ENCODE results near the gene COG5. TPM values are rescaled to one million over a fixed set of nuclear protein-coding genes. Genes with fewer than 3 reads are reported as not detected.
A peak's percentile ranks its signal among the peaks of the same experiment; 100 is the strongest.

COG5 gene
- total and polyA plus RNA-seq, 2 of the 8 experiments (the other 6 are each of a cell fraction or from before 2014, with no cell fraction given), result 10.5 to 28.1 TPM

DNA sequence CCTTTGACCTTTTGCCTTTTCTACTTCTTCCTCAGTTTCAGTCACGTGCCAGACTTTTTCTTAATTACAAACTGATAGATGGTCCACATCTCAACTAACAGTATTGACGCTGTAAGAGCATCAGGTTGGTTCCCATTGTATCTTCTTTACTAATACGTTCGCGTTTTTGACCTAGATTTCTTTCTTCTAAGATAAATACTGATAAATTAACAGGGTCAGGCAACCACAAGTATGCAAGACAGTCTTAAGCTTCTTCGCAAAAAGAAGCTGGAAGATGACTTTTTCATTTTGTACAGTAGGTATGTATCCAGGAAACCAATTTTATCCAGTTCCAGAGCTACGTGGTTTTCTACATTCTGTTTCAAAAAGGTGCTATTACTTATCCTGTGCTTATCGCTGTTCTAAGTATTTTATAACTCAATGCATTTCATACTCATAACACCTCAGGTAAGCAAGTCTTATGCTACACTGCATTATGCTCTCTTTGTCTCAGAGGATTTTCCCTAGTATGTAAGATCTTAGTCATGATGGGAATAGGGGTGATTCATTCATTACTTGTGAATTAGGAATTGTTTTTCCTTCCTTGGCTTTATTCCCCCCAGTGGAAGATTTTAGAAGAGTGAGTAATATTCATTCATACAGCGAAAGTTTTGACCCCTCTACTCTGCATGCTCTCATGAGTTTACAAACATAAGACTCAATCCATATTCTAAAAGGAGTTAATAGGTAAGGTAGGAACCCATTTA lies 1.0 kb upstream of the COG5 start:
- no peak overlapping the region for H4K8ac ChIP-seq (ENCODE audit: extremely low read depth, insufficient read depth, low read length)
- H3K23ac ChIP-seq (ENCODE audit: insufficient read length), result no peak overlapping the region
- FAIRE-seq, result no peak
- no peak overlapping the region for H2BK15ac ChIP-seq (ENCODE audit: low read length)
- peak overlapping the region; percentile 80 to 99 (median 94) for H3K4me3 ChIP-seq (ENCODE audit: extremely low read depth in 1 of 4, insufficient read depth in 2 of 4, low read depth in 3 of 4, low read length in 4 of 4)
- no peaks in the 10 kb centered on the region for H4K20me1 ChIP-seq (replicated peaks in 1 of 2; ENCODE audit: control insufficient read depth in 1 of 2, insufficient read depth in 2 of 2, low read length in 2 of 2)
- no peaks in the 10 kb centered on the region for H3K9me3 ChIP-seq (ENCODE audit: insufficient read depth in 2 of 2, low read depth in 1 of 2, low read length in 1 of 2)
- ChIA-PET POLR2A (ENCODE audit: partially characterized antibody) (interaction anchor here (0.9 to 2.9 kb wide), 14 partner anchors 8 to 178 kb away, joined by 3 to 21 read pairs (median 4); partner anchors contain the start of genes BCAP29 and CBLL1), CTCF (ENCODE audit: partially characterized antibody) (interaction anchor here (0.8 to 0.9 kb wide), 4 partner anchors 15 to 453 kb away, joined by 3 to 6 read pairs (median 4); no protein-coding TSS in a partner anchor)
- peak overlapping the region; percentile 80 to 94 (median 94); a peak in 6 of 7 replicates for H3K9ac ChIP-seq (replicated peaks in 1 of 4; ENCODE audit: extremely low read depth in 1 of 4, low read depth in 3 of 4, low read length in 3 of 4)
- H3K14ac ChIP-seq (ENCODE audit: insufficient read length), result no peak overlapping the region
- no peak overlapping the region for H4K5ac ChIP-seq (ENCODE audit: insufficient read length, low read depth, low read length)
- H4K91ac ChIP-seq (replicated peaks; ENCODE audit: insufficient read length, low read length), result no peak overlapping the region
- 47% methylated on average over 9 of the region's 9 CpGs; no CpG with 5 or more reads in 1 of the 2 experiments for WGBS, 2 experiments (ENCODE audit: extremely low coverage in 1 of 2, insufficient coverage in 1 of 2, insufficient read length in 1 of 2, insufficient replicate concordance in 2 of 2, low coverage in 1 of 2, low lambda C conversion rate in 2 of 2, missing lambda C conversion rate in 1 of 2)
- peaks cover 0 to 48% of the 10 kb centered on the region in 2 experiments; a peak in 3 of 4 replicates for H3K79me2 ChIP-seq (ENCODE audit: control insufficient read depth in 1 of 2, insufficient read depth in 2 of 2, low read length in 2 of 2)
- H2AK5ac ChIP-seq (ENCODE audit: low read depth, low read length), result no peak overlapping the region
- H3K4me2 ChIP-seq (ENCODE audit: insufficient read depth in 1 of 2, low read depth in 2 of 2, low read length in 2 of 2), result peak overlapping the region; percentile 72 to 79
- peaks cover 3% of the 10 kb centered on the region; the same call in 1 of the 2 replicates for H3K23me2 ChIP-seq (ENCODE audit: low read depth, low read length)
- H2BK12ac ChIP-seq (ENCODE audit: low read depth, low read length), result no peak overlapping the region
- H3K4me1 ChIP-seq (replicated peaks in 1 of 4; ENCODE audit: control insufficient read depth in 3 of 4, insufficient read depth in 4 of 4, low read length in 3 of 4), result peaks cover 0 to 3% (median 0%) of the 10 kb centered on the region in 4 experiments; a peak in 2 of 7 replicates
- H3K79me1 ChIP-seq (ENCODE audit: low read depth, low read length), result peaks cover 2% of the 10 kb centered on the region; the same call in 1 of the 2 replicates
- H3K27ac ChIP-seq (ENCODE audit: low read depth, low read length), result peak overlapping the region; percentile 97; the same call in 1 of the 2 replicates
- DNase-seq (ENCODE audit: low read depth in 1 of 2, low spot score in 2 of 2), result no peak
- H2AFZ ChIP-seq (ENCODE audit: low read length), result peak overlapping the region; percentile 72; the same call in 1 of the 2 replicates
- no peak overlapping the region for H3K4ac ChIP-seq (replicated peaks; ENCODE audit: insufficient read length, low read depth, low read length)
- H2BK20ac ChIP-seq (ENCODE audit: low read length), result no peak overlapping the region
- TF ChIP-seq CHD1 (IDR thresholded peaks at IDR 0.05; ENCODE audit: low read depth, low read length), result no peak
- TF ChIP-seq, protein P1, sequence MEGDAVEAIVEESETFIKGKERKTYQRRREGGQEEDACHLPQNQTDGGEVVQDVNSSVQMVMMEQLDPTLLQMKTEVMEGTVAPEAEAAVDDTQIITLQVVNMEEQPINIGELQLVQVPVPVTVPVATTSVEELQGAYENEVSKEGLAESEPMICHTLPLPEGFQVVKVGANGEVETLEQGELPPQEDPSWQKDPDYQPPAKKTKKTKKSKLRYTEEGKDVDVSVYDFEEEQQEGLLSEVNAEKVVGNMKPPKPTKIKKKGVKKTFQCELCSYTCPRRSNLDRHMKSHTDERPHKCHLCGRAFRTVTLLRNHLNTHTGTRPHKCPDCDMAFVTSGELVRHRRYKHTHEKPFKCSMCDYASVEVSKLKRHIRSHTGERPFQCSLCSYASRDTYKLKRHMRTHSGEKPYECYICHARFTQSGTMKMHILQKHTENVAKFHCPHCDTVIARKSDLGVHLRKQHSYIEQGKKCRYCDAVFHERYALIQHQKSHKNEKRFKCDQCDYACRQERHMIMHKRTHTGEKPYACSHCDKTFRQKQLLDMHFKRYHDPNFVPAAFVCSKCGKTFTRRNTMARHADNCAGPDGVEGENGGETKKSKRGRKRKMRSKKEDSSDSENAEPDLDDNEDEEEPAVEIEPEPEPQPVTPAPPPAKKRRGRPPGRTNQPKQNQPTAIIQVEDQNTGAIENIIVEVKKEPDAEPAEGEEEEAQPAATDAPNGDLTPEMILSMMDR (IDR thresholded peaks at IDR 0.05; ENCODE audit: control extremely low read depth in 1 of 3, insufficient read depth in 1 of 3, low read depth in 1 of 3, low read length in 3 of 3), result no peak
- TF ChIP-seq, protein P2, sequence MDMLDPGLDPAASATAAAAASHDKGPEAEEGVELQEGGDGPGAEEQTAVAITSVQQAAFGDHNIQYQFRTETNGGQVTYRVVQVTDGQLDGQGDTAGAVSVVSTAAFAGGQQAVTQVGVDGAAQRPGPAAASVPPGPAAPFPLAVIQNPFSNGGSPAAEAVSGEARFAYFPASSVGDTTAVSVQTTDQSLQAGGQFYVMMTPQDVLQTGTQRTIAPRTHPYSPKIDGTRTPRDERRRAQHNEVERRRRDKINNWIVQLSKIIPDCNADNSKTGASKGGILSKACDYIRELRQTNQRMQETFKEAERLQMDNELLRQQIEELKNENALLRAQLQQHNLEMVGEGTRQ (IDR thresholded peaks at IDR 0.05; ENCODE audit: low read length), result 0 out of 2 replicates have a peak, but pooled peaks have one; percentile 15
- H3K27me3 ChIP-seq (replicated peaks in 1 of 4; ENCODE audit: control insufficient read depth in 3 of 4, extremely low read depth in 1 of 4, insufficient read depth in 3 of 4, low read length in 3 of 4), result no peaks in the 10 kb centered on the region
- no peak overlapping the region for H3K56ac ChIP-seq (replicated peaks; ENCODE audit: insufficient read length, low read depth, low read length)
- H3K36me3 ChIP-seq (ENCODE audit: control insufficient read depth in 2 of 4, insufficient read depth in 4 of 4, low read length in 3 of 4), result peaks cover 0 to 2% (median under 1%) of the 10 kb centered on the region in 4 experiments; a peak in 2 of 8 replicates
- no peak overlapping the region; the same call in 1 of the 2 replicates for H2BK5ac ChIP-seq (ENCODE audit: low read depth, low read length)
- H2BK120ac ChIP-seq (replicated peaks; ENCODE audit: low read depth, low read length), result no peak overlapping the region
- no peak overlapping the region for H3K18ac ChIP-seq (ENCODE audit: extremely low read depth, low read length)
